BLaER1 (cell line): ENCODE measurements around the gene RELCH.

ENCODE experiments used
- H3K27ac ChIP-seq: shearing (Covaris generic); formaldehyde crosslinking; 2 replicates; pipeline ENCODE4 v1.8.1; 2022
- H3K27me3 ChIP-seq: shearing (Covaris generic); formaldehyde crosslinking; 2 replicates; pipeline ENCODE4 v1.8.1; 2022
- H3K36me3 ChIP-seq: shearing (Covaris generic); formaldehyde crosslinking; 2 replicates; pipeline ENCODE4 v1.8.1; 2022
- H3K4me1 ChIP-seq: shearing (Covaris generic); formaldehyde crosslinking; 2 replicates; pipeline ENCODE4 v1.8.1; 2022
- H3K4me2 ChIP-seq: shearing (Covaris generic); formaldehyde crosslinking; 2 replicates; pipeline ENCODE4 v1.8.1; 2022
- H3K4me3 ChIP-seq: shearing (Covaris generic); formaldehyde crosslinking; 2 replicates; pipeline ENCODE4 v1.8.1; 2022
- H3K9ac ChIP-seq: shearing (Covaris generic); formaldehyde crosslinking; 2 replicates; pipeline ENCODE4 v1.8.1; 2022
- H3K9me3 ChIP-seq: shearing (Covaris generic); formaldehyde crosslinking; 2 replicates; pipeline ENCODE4 v1.8.1; 2022
- H4K20me1 ChIP-seq: shearing (Covaris generic); formaldehyde crosslinking; 2 replicates; pipeline ENCODE4 v1.8.1; 2022
- Cebpa-rat ChIP-seq: shearing (Covaris generic); IDR thresholded peaks from 2 replicates; pipeline ENCODE4 v1.8.1; 2022

Gene RELCH

GRCh38 chr18:62280786-62281185 is 93.7 kb downstream of the RELCH start:
- no peak for TF ChIP-seq Cebpa-rat
- no peaks in the 10 kb centered on the region for H3K9me3 ChIP-seq
- no peaks in the 10 kb centered on the region for H4K20me1 ChIP-seq
- no peak overlapping the region for H3K4me2 ChIP-seq
- no peak overlapping the region for H3K4me3 ChIP-seq
- H3K36me3 ChIP-seq, result peaks cover 59% of the 10 kb centered on the region
- H3K27me3 ChIP-seq, result no peaks in the 10 kb centered on the region
- H3K4me1 ChIP-seq, result no peaks in the 10 kb centered on the region
- H3K9ac ChIP-seq, result no peak overlapping the region
- no peak overlapping the region for H3K27ac ChIP-seq

GRCh38 chr18:62281684-62282083 is 94.6 kb downstream of the RELCH start:
- Histone ChIP-seq H3K36me3 (peaks cover 63% of the 10 kb centered on the region), H3K4me3 (no peak overlapping the region), H4K20me1 (no peaks in the 10 kb centered on the region), H3K27me3 (no peaks in the 10 kb centered on the region), H3K9me3 (no peaks in the 10 kb centered on the region), H3K27ac (no peak overlapping the region), H3K4me2 (no peak overlapping the region), H3K9ac (no peak overlapping the region), H3K4me1 (no peaks in the 10 kb centered on the region)
- no peak for TF ChIP-seq Cebpa-rat

- Histone ChIP-seq H3K27ac (no peak overlapping the region), H3K27me3 (no peaks in the 10 kb centered on the region), H3K9me3 (no peaks in the 10 kb centered on the region), H3K36me3 (peaks cover 63% of the 10 kb centered on the region), H3K9ac (no peak overlapping the region), H3K4me2 (no peak overlapping the region), H3K4me3 (no peak overlapping the region), H3K4me1 (no peaks in the 10 kb centered on the region), H4K20me1 (no peaks in the 10 kb centered on the region)
- no peak for TF ChIP-seq Cebpa-rat
Observed at GRCh38 chr18:62282188-62282629, 95.2 kb downstream of the RELCH start.

- no peak overlapping the region for H3K4me3 ChIP-seq
- no peak overlapping the region for H3K9ac ChIP-seq
- H3K36me3 ChIP-seq, result peaks cover 59% of the 10 kb centered on the region
- H3K9me3 ChIP-seq, result no peaks in the 10 kb centered on the region
- peaks cover 15% of the 10 kb centered on the region for H3K4me1 ChIP-seq
- no peak overlapping the region for H3K27ac ChIP-seq
- no peaks in the 10 kb centered on the region for H3K27me3 ChIP-seq
- H4K20me1 ChIP-seq, result no peaks in the 10 kb centered on the region
- no peak for TF ChIP-seq Cebpa-rat
- no peak overlapping the region for H3K4me2 ChIP-seq
Observed at GRCh38 chr18:62284637-62285036, 97.6 kb downstream of the RELCH start.

- Histone ChIP-seq H3K27me3 (no peaks in the 10 kb centered on the region), H4K20me1 (no peaks in the 10 kb centered on the region), H3K27ac (no peak overlapping the region), H3K36me3 (peaks cover 59% of the 10 kb centered on the region), H3K9me3 (no peaks in the 10 kb centered on the region), H3K9ac (no peak overlapping the region), H3K4me1 (peaks cover 15% of the 10 kb centered on the region), H3K4me3 (no peak overlapping the region), H3K4me2 (no peak overlapping the region)
- no peak for TF ChIP-seq Cebpa-rat
Observed at GRCh38 chr18:62285281-62285680, 98.2 kb downstream of the RELCH start.

GRCh38 chr18:62287781-62288664 is 101.0 kb downstream of the RELCH start:
- no peaks in the 10 kb centered on the region for H3K9me3 ChIP-seq
- no peaks in the 10 kb centered on the region for H3K27me3 ChIP-seq
- peaks cover 58% of the 10 kb centered on the region for H3K36me3 ChIP-seq
- peak overlapping the region; percentile 5; the same call in 1 of the 2 replicates for H3K4me2 ChIP-seq
- no peaks in the 10 kb centered on the region for H4K20me1 ChIP-seq
- H3K4me1 ChIP-seq, result peaks cover 15% of the 10 kb centered on the region
- no peak overlapping the region for H3K9ac ChIP-seq
- H3K27ac ChIP-seq, result no peak overlapping the region
- no peak overlapping the region for H3K4me3 ChIP-seq
- no peak for TF ChIP-seq Cebpa-rat

- no peak overlapping the region for H3K4me2 ChIP-seq
Observed at GRCh38 chr18:62288665-62289008, 101.6 kb downstream of the RELCH start.

GRCh38 chr18:62289047-62289446 is 102.0 kb downstream of the RELCH start:
- Histone ChIP-seq H4K20me1 (no peaks in the 10 kb centered on the region), H3K4me2 (no peak overlapping the region), H3K36me3 (peaks cover 56% of the 10 kb centered on the region), H3K27me3 (no peaks in the 10 kb centered on the region), H3K27ac (no peak overlapping the region), H3K9me3 (no peaks in the 10 kb centered on the region), H3K9ac (no peak overlapping the region), H3K4me3 (no peak overlapping the region), H3K4me1 (peaks cover 15% of the 10 kb centered on the region)
- TF ChIP-seq Cebpa-rat, result no peak

More at GRCh38 chr18:62288665-62289008, 101.6 kb downstream of the RELCH start:
- Histone ChIP-seq H3K27ac (no peak overlapping the region), H3K9me3 (no peaks in the 10 kb centered on the region), H3K4me1 (peaks cover 15% of the 10 kb centered on the region), H3K9ac (no peak overlapping the region), H3K27me3 (no peaks in the 10 kb centered on the region), H3K36me3 (peaks cover 57% of the 10 kb centered on the region), H4K20me1 (no peaks in the 10 kb centered on the region), H3K4me3 (no peak overlapping the region)
- no peak for TF ChIP-seq Cebpa-rat

- Histone ChIP-seq H4K20me1 (no peaks in the 10 kb centered on the region), H3K4me1 (0 out of 2 replicates have a peak, but pooled peaks cover under 1% of the 10 kb centered on the region), H3K36me3 (peaks cover 52% of the 10 kb centered on the region), H3K4me2 (no peak overlapping the region), H3K9me3 (no peaks in the 10 kb centered on the region), H3K9ac (no peak overlapping the region), H3K4me3 (no peak overlapping the region), H3K27me3 (no peaks in the 10 kb centered on the region), H3K27ac (no peak overlapping the region)
- TF ChIP-seq Cebpa-rat, result no peak
Observed at GRCh38 chr18:62294073-62294472, 107.0 kb downstream of the RELCH start.

- H3K4me2 ChIP-seq, result no peak overlapping the region
- H4K20me1 ChIP-seq, result no peaks in the 10 kb centered on the region
- H3K4me1 ChIP-seq, result no peaks in the 10 kb centered on the region
- no peak overlapping the region for H3K9ac ChIP-seq
- H3K36me3 ChIP-seq, result peaks cover 69% of the 10 kb centered on the region
- no peak overlapping the region for H3K4me3 ChIP-seq
- no peak for TF ChIP-seq Cebpa-rat
- H3K9me3 ChIP-seq, result no peaks in the 10 kb centered on the region
- no peaks in the 10 kb centered on the region for H3K27me3 ChIP-seq
- H3K27ac ChIP-seq, result no peak overlapping the region
Observed at GRCh38 chr18:62300359-62300963, 113.4 kb downstream of the RELCH start.
